PC-9 (cell line): ENCODE results near the gene MPC1. TPM values are rescaled to one million over a fixed set of nuclear protein-coding genes. Genes with fewer than 3 reads are reported as not detected.

ENCODE experiments used
- BruUV-seq: library from RNA; stranded (reverse); fragments of 400-500 nt; replicated peaks from 2 replicates; lab custom pipeline; 2021; lab: Mats Ljungman, UMichigan
- CTCF ChIA-PET: fragments of 300-600 bp; sonication (Branson Sonifier 250); formaldehyde crosslinking; loops from one replicate; lab custom pipeline; 2022; ENCODE audit warnings: antibody characterized with exemption; lab: Charles Lee
- POLR2A ChIA-PET: fragments of 300-600 bp; sonication (Branson Sonifier 250); formaldehyde crosslinking; loops from one replicate; lab custom pipeline; 2022; ENCODE audit warnings: antibody characterized with exemption; ENCODE audit not compliant: unreplicated experiment; lab: Charles Lee
- DNase-seq, 2 experiments: peaks; one replicate each; pipeline versions ENCODE4 v3.0.0 to v3.0.0-alpha.2; 2015 to 2022; ENCODE audit warnings: mixed read lengths in 1 of 2
- H2AFZ ChIP-seq: fragments of 200-600 bp; sonication (generic); 2 replicates; pipeline ENCODE4 v1.8.1; 2017; ENCODE audit warnings: antibody characterized with exemption
- H3F3A ChIP-seq: fragments of 200-600 bp; sonication (generic); 2 replicates; pipeline ENCODE4 v1.8.1; 2017; ENCODE audit warnings: antibody characterized with exemption, mild to moderate bottlenecking, low read depth; ENCODE audit not compliant: insufficient read depth
- H3K27ac ChIP-seq: fragments of 200-600 bp; sonication (generic); 2 replicates; pipeline ENCODE4 v1.6.1; 2016; ENCODE audit warnings: mixed run types
- H3K27me3 ChIP-seq: fragments of 200-600 bp; sonication (generic); 2 replicates; pipeline ENCODE4 v1.6.1; 2016; ENCODE audit warnings: low read depth, mixed run types; ENCODE audit not compliant: insufficient read depth
- H3K36me3 ChIP-seq: fragments of 200-600 bp; sonication (generic); 2 replicates; pipeline ENCODE4 v1.6.1; 2016; ENCODE audit warnings: low read depth, mixed run types
- H3K4me1 ChIP-seq: fragments of 200-600 bp; sonication (generic); replicated peaks from 2 replicates; pipeline ENCODE4 v1.6.1; 2016; ENCODE audit warnings: mixed run types; ENCODE audit not compliant: insufficient read depth
- H3K4me2 ChIP-seq: fragments of 200-600 bp; sonication (generic); 2 replicates; pipeline ENCODE4 v1.6.1; 2017; ENCODE audit warnings: mixed run types
- H3K4me3 ChIP-seq: fragments of 200-600 bp; sonication (generic); 2 replicates; pipeline ENCODE4 v1.6.1; 2016; ENCODE audit warnings: mixed run types
- H3K79me2 ChIP-seq: fragments of 200-600 bp; sonication (generic); 2 replicates; pipeline ENCODE4 v1.6.1; 2017; ENCODE audit warnings: low read depth, mixed run types
- H3K9me2 ChIP-seq: fragments of 200-600 bp; sonication (generic); 2 replicates; pipeline ENCODE4 v1.8.1; 2017; ENCODE audit warnings: mild to moderate bottlenecking; ENCODE audit not compliant: insufficient read depth
- H3K9me3 ChIP-seq: fragments of 200-600 bp; sonication (generic); 2 replicates; pipeline ENCODE4 v1.8.1; 2016; ENCODE audit warnings: low read depth; ENCODE audit not compliant: insufficient read depth
- H4K20me1 ChIP-seq: fragments of 200-600 bp; sonication (generic); 2 replicates; pipeline ENCODE4 v1.8.1; 2017; ENCODE audit not compliant: insufficient read depth
- CTCF ChIP-seq: fragments of 200-600 bp; sonication (generic); conservative IDR thresholded peaks from 2 replicates; pipeline ENCODE4 v1.6.1; 2017; ENCODE audit warnings: mixed run types, antibody characterized with exemption, mild to moderate bottlenecking, moderate library complexity
- EZH2 ChIP-seq: fragments of 200-600 bp; sonication (generic); IDR thresholded peaks from 2 replicates; pipeline ENCODE4 v1.8.0; 2017; ENCODE audit warnings: antibody characterized with exemption, low read depth
- intact Hi-C: fragments of 100-400 bp; cut with micrococcal nuclease; formaldehyde crosslinking; loops from one replicate; pipeline ENCODE4 v1.10.0; 2022; ENCODE audit not compliant: unreplicated experiment
- total RNA-seq: library from RNA; stranded (reverse); gene quantifications from 2 replicates; pipeline ENCODE4 v1.2.3, GENCODE V29; 2021

The MPC1 gene
- total RNA-seq, 1 experiment from 2014 or later = 13.3 TPM

GRCh38 chr6:166336847-166337246, 45.9 kb downstream of the MPC1 start:
- ChIA-PET POLR2A (no interaction called here), CTCF (no interaction called here)
- peaks cover 74% of the 10 kb centered on the region for H3K79me2 ChIP-seq
- no peak overlapping the region for H2AFZ ChIP-seq
- no peaks in the 10 kb centered on the region for H3K9me2 ChIP-seq
- no peaks in the 10 kb centered on the region for H3K9me3 ChIP-seq
- no peaks in the 10 kb centered on the region; the same call in 1 of the 2 replicates for H3K36me3 ChIP-seq
- TF ChIP-seq CTCF (no peak), EZH2 (no peak)
- no peaks in the 10 kb centered on the region for H3F3A ChIP-seq
- H3K4me2 ChIP-seq = no peak overlapping the region
- H4K20me1 ChIP-seq = peaks cover 50% of the 10 kb centered on the region
- BruUV-seq = no TSS peak
- H3K4me3 ChIP-seq = no peak overlapping the region
- H3K4me1 ChIP-seq = peaks cover 9% of the 10 kb centered on the region; the same call in 1 of the 2 replicates
- H3K27ac ChIP-seq = no peak overlapping the region
- no peak for DNase-seq
- no peaks in the 10 kb centered on the region for H3K27me3 ChIP-seq
- intact Hi-C loops = no loop called here

GRCh38 chr6:166335378-166336302, 47.1 kb downstream of the MPC1 start:
- H3K27ac ChIP-seq = no peak overlapping the region
- CTCF ChIA-PET = no interaction called here
- no TSS peak for BruUV-seq
- H3K9me2 ChIP-seq = no peaks in the 10 kb centered on the region
- TF ChIP-seq EZH2 (no peak), CTCF (no peak)
- no peak overlapping the region for H3K4me3 ChIP-seq
- no peaks in the 10 kb centered on the region for H3K9me3 ChIP-seq
- H3F3A ChIP-seq = no peaks in the 10 kb centered on the region
- POLR2A ChIA-PET = no interaction called here
- intact Hi-C loops = no loop called here
- 0 out of 2 replicates have a peak, but pooled peaks cover under 1% of the 10 kb centered on the region for H3K4me1 ChIP-seq
- no peaks in the 10 kb centered on the region for H3K27me3 ChIP-seq
- peaks cover 70% of the 10 kb centered on the region for H3K79me2 ChIP-seq
- H4K20me1 ChIP-seq = peaks cover 60% of the 10 kb centered on the region
- no peaks in the 10 kb centered on the region; the same call in 1 of the 2 replicates for H3K36me3 ChIP-seq
- H2AFZ ChIP-seq = no peak overlapping the region
- no peak overlapping the region for H3K4me2 ChIP-seq
- DNase-seq = no peak

DNA sequence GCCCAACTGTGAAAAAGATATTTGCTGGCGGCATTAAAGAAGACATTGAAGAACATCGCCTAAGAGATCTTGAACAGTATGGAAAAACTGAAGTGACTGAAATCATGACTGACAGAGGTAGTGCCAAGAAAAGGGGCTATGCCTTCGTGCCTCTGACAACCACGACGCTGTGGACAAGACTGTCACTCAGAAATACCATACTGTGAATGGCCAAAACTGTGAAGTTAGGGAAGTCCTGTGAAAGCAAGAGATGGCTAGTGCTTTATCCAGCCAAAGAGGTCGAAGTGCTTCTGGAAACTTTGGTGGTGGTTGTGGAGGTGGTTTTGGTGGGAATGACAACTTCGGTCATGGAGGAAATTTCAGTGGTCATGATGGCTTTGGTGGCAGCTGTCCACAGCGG, 47.9 kb downstream of the MPC1 start:
- no TSS peak for BruUV-seq

More for the DNA sequence above, 47.9 kb downstream of the MPC1 start:
- H2AFZ ChIP-seq = no peak overlapping the region
- H3K27ac ChIP-seq = no peak overlapping the region
- no peak for TF ChIP-seq CTCF
- no peak for TF ChIP-seq EZH2
- DNase-seq = no peak
- POLR2A ChIA-PET = no interaction called here
- peaks cover 63% of the 10 kb centered on the region for H3K79me2 ChIP-seq
- H3F3A ChIP-seq = no peaks in the 10 kb centered on the region
- peaks cover 58% of the 10 kb centered on the region for H4K20me1 ChIP-seq
- CTCF ChIA-PET = no interaction called here
- no peaks in the 10 kb centered on the region for H3K36me3 ChIP-seq
- no peaks in the 10 kb centered on the region for H3K4me1 ChIP-seq
- H3K9me2 ChIP-seq = no peaks in the 10 kb centered on the region
- intact Hi-C loops = no loop called here
- H3K9me3 ChIP-seq = no peaks in the 10 kb centered on the region
- no peaks in the 10 kb centered on the region for H3K27me3 ChIP-seq
- H3K4me2 ChIP-seq = no peak overlapping the region
- no peak overlapping the region for H3K4me3 ChIP-seq
